ENCODE results near the gene MINDY4. TPM values are rescaled to one million over a fixed set of nuclear protein-coding genes. Genes with fewer than 3 reads are reported as not detected.

The MINDY4 gene
- total and polyA plus RNA-seq, 4 donors: 0.93 to 6.1 (median 1.9) TPM

DNA sequence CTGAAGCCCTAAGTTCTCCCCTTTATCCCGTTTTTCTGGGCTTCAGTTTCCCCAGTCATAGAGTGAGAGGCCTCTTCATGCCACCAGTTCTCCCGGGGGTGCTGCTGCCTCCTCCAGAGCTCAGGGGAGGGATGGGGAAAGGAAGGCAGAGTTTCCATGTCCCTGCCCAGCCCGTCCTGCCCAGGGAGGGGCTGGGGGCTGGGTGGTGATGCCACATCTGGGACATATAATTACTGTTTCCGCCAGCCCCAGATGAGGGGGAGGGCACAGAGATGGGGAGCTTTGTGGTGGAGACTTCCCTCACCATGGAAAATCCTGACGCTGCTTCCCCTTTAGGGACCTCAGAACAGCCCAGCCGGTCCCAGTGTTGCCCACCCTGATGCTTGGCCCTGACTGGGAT, 144.5 kb downstream of the MINDY4 start:
- WGBS: 78% methylated on average over 6 of the region's 6 CpGs
- Histone ChIP-seq H3K27ac (ENCODE audit: low read depth in 1 of 2, low read length in 2 of 2) (no peak overlapping the region), H3K36me3 (ENCODE audit: control insufficient read depth in 4 of 4, insufficient read depth in 3 of 4, low read depth in 1 of 4, low read length in 3 of 4) (no peaks in the 10 kb centered on the region), H3K4me3 (ENCODE audit: low read depth in 1 of 3, low read length in 3 of 3) (no peak overlapping the region), H3K27me3 (ENCODE audit: control insufficient read depth in 4 of 4, insufficient read depth in 4 of 4, low read length in 3 of 4) (no peaks in the 10 kb centered on the region), H3K9me3 (ENCODE audit: control insufficient read depth in 4 of 4, low read length in 3 of 4) (no peaks in the 10 kb centered on the region), H3K4me1 (ENCODE audit: control insufficient read depth in 4 of 4, insufficient read depth in 4 of 4, low read length in 3 of 4) (no peaks in the 10 kb centered on the region), H3K9ac (ENCODE audit: low read depth in 1 of 2, low read length in 2 of 2) (no peak overlapping the region)
- no peak for DNase-seq (ENCODE audit: low spot score)
- TF ChIP-seq SP1 (IDR thresholded peaks at IDR 0.05) (no peak), RXRA (IDR thresholded peaks at IDR 0.05) (no peak)

DNA sequence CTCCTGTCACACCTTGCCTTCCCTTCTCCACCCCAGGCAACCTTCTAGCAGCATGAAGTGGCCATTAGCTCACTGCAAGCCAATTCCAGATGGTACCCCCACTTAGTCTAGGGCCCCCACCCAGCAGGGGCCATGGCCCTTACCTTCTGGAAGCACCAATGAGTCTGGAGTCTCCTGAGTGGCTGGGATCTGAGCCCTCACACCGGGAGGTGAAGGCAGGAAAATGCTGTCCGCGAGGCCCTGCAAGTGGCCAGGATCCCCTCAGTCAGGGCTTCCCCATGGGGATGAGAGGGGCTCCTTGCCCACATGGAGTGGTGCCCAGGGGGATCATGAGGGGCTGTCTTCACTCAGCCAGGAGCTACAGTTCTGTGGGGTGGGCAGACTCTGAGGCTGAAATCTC, 145.0 kb downstream of the MINDY4 start:
- H3K27ac ChIP-seq (ENCODE audit: low read depth in 1 of 2, low read length in 2 of 2): no peak overlapping the region
- no peak overlapping the region for H3K4me3 ChIP-seq (ENCODE audit: low read depth in 1 of 3, low read length in 3 of 3)
- 87% methylated on average over 3 of the region's 3 CpGs for WGBS
- no peaks in the 10 kb centered on the region for H3K27me3 ChIP-seq (ENCODE audit: control insufficient read depth in 4 of 4, insufficient read depth in 4 of 4, low read length in 3 of 4)
- no peaks in the 10 kb centered on the region for H3K36me3 ChIP-seq (ENCODE audit: control insufficient read depth in 4 of 4, insufficient read depth in 3 of 4, low read depth in 1 of 4, low read length in 3 of 4)
- H3K4me1 ChIP-seq (ENCODE audit: control insufficient read depth in 4 of 4, insufficient read depth in 4 of 4, low read length in 3 of 4): no peaks in the 10 kb centered on the region
- H3K9ac ChIP-seq (ENCODE audit: low read depth in 1 of 2, low read length in 2 of 2): no peak overlapping the region
- H3K9me3 ChIP-seq (ENCODE audit: control insufficient read depth in 4 of 4, low read length in 3 of 4): no peaks in the 10 kb centered on the region
- TF ChIP-seq JUND (IDR thresholded peaks at IDR 0.05) (no peak), GABPA (IDR thresholded peaks at IDR 0.05 in 1 of 2, conservative IDR thresholded peaks at IDR 0.05 in 1 of 2) (no peak), YY1 (IDR thresholded peaks at IDR 0.05) (no peak), FOXA1 (IDR thresholded peaks at IDR 0.05) (no peak), RXRA (IDR thresholded peaks at IDR 0.05) (no peak), TAF1 (conservative IDR thresholded peaks at IDR 0.05) (no peak), EGR1 (IDR thresholded peaks at IDR 0.05; ENCODE audit: low read depth in 2 of 2) (no peak), NR2F2 (IDR thresholded peaks at IDR 0.05) (no peak)
- TF ChIP-seq, protein P1, sequence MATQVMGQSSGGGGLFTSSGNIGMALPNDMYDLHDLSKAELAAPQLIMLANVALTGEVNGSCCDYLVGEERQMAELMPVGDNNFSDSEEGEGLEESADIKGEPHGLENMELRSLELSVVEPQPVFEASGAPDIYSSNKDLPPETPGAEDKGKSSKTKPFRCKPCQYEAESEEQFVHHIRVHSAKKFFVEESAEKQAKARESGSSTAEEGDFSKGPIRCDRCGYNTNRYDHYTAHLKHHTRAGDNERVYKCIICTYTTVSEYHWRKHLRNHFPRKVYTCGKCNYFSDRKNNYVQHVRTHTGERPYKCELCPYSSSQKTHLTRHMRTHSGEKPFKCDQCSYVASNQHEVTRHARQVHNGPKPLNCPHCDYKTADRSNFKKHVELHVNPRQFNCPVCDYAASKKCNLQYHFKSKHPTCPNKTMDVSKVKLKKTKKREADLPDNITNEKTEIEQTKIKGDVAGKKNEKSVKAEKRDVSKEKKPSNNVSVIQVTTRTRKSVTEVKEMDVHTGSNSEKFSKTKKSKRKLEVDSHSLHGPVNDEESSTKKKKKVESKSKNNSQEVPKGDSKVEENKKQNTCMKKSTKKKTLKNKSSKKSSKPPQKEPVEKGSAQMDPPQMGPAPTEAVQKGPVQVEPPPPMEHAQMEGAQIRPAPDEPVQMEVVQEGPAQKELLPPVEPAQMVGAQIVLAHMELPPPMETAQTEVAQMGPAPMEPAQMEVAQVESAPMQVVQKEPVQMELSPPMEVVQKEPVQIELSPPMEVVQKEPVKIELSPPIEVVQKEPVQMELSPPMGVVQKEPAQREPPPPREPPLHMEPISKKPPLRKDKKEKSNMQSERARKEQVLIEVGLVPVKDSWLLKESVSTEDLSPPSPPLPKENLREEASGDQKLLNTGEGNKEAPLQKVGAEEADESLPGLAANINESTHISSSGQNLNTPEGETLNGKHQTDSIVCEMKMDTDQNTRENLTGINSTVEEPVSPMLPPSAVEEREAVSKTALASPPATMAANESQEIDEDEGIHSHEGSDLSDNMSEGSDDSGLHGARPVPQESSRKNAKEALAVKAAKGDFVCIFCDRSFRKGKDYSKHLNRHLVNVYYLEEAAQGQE (IDR thresholded peaks at IDR 0.05): no peak
- TF ChIP-seq, protein P2, sequence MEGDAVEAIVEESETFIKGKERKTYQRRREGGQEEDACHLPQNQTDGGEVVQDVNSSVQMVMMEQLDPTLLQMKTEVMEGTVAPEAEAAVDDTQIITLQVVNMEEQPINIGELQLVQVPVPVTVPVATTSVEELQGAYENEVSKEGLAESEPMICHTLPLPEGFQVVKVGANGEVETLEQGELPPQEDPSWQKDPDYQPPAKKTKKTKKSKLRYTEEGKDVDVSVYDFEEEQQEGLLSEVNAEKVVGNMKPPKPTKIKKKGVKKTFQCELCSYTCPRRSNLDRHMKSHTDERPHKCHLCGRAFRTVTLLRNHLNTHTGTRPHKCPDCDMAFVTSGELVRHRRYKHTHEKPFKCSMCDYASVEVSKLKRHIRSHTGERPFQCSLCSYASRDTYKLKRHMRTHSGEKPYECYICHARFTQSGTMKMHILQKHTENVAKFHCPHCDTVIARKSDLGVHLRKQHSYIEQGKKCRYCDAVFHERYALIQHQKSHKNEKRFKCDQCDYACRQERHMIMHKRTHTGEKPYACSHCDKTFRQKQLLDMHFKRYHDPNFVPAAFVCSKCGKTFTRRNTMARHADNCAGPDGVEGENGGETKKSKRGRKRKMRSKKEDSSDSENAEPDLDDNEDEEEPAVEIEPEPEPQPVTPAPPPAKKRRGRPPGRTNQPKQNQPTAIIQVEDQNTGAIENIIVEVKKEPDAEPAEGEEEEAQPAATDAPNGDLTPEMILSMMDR (IDR thresholded peaks at IDR 0.05; ENCODE audit: low read depth, low read length, missing input control): no peak
- DNase-seq (ENCODE audit: low spot score): no peak

DNA sequence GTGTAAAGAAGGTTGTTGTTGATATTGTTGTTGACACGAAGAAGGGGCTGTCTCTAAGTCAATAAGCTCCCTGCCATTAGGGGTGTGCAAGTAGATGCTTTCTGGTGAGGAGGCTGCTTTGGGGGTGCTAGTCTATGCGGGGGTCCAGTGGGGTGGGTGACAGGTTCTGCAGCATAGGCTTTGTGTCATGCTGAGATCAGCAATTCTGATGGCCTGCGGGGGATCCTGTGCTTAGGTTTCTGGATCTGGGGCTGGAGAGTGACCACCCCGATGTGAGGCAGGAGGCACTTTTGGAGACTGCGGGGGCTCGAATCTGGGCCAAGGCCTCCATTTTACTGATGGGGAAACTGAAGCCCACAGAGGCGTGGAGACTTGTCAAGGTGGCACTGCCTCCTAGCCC, 145.6 kb downstream of the MINDY4 start:
- Histone ChIP-seq H3K4me1 (ENCODE audit: control insufficient read depth in 4 of 4, insufficient read depth in 4 of 4, low read length in 3 of 4) (no peaks in the 10 kb centered on the region), H3K9ac (ENCODE audit: low read depth in 1 of 2, low read length in 2 of 2) (no peak overlapping the region), H3K36me3 (ENCODE audit: control insufficient read depth in 4 of 4, insufficient read depth in 3 of 4, low read depth in 1 of 4, low read length in 3 of 4) (no peaks in the 10 kb centered on the region), H3K27me3 (ENCODE audit: control insufficient read depth in 4 of 4, insufficient read depth in 4 of 4, low read length in 3 of 4) (no peaks in the 10 kb centered on the region), H3K27ac (ENCODE audit: low read depth in 1 of 2, low read length in 2 of 2) (no peak overlapping the region), H3K9me3 (ENCODE audit: control insufficient read depth in 4 of 4, low read length in 3 of 4) (no peaks in the 10 kb centered on the region), H3K4me3 (ENCODE audit: low read depth in 1 of 3, low read length in 3 of 3) (no peak overlapping the region)
- DNase-seq (ENCODE audit: low spot score): no peak
- TF ChIP-seq NR2F2 (IDR thresholded peaks at IDR 0.05) (no peak), HNF4G (IDR thresholded peaks at IDR 0.05) (no peak), FOXA1 (IDR thresholded peaks at IDR 0.05) (no peak), FOXA2 (IDR thresholded peaks at IDR 0.05) (no peak)
- TF ChIP-seq, protein P3, sequence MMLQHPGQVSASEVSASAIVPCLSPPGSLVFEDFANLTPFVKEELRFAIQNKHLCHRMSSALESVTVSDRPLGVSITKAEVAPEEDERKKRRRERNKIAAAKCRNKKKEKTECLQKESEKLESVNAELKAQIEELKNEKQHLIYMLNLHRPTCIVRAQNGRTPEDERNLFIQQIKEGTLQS (IDR thresholded peaks at IDR 0.05): no peak
- TF ChIP-seq, protein P1 (IDR thresholded peaks at IDR 0.05): no peak
- WGBS: 90% methylated on average over 7 of the region's 7 CpGs
